SU-DHL-6 (cell line): ENCODE results near the gene MPPED2.

Source experiments
- H2AFZ ChIP-seq: fragments of 200-600 bp; sonication (generic); 2 replicates; pipeline ENCODE4 v1.6.1; 2014; ENCODE audit warnings: low read depth, mild to moderate bottlenecking, moderate library complexity, mixed read lengths, antibody characterized with exemption, low read length; ENCODE audit not compliant: severe bottlenecking
- H3F3A ChIP-seq: fragments of 200-600 bp; shearing (Covaris generic); 2 replicates; pipeline ENCODE4 v1.6.0; 2016; ENCODE audit warnings: antibody characterized with exemption, mild to moderate bottlenecking; ENCODE audit not compliant: insufficient read depth
- H3K27ac ChIP-seq: fragments of 200-600 bp; sonication (generic); 2 replicates; pipeline ENCODE4 v1.5.1; 2016; ENCODE audit warnings: low read depth, mild to moderate bottlenecking, low read length, moderate library complexity, mixed read lengths
- H3K27me3 ChIP-seq: fragments of 200-600 bp; sonication (generic), shearing (Covaris generic); 2 replicates; pipeline ENCODE4 v1.6.0; 2014; ENCODE audit warnings: mild to moderate bottlenecking, low read length
- H3K36me3 ChIP-seq: fragments of 200-600 bp; sonication (generic); 2 replicates; pipeline ENCODE4 v1.6.1; 2014; ENCODE audit warnings: mild to moderate bottlenecking, low read length, mixed read lengths
- H3K4me2 ChIP-seq: fragments of 300-600, 200-600 bp; shearing (Covaris generic), sonication (generic); 2 replicates; pipeline ENCODE4 v1.6.0; 2014; ENCODE audit warnings: low read length, low read depth, mild to moderate bottlenecking; ENCODE audit not compliant: poor library complexity, severe bottlenecking
- H3K4me3 ChIP-seq: fragments of 200-600 bp; sonication (generic); 2 replicates; pipeline ENCODE4 v1.5.1; 2014; ENCODE audit warnings: antibody characterized with exemption, low read length, mild to moderate bottlenecking, mixed read lengths; ENCODE audit not compliant: insufficient read depth, poor library complexity, severe bottlenecking
- H3K79me2 ChIP-seq: fragments of 200-600 bp; sonication (generic); 2 replicates; pipeline ENCODE4 v1.6.1; 2014; ENCODE audit warnings: mild to moderate bottlenecking, low read length, moderate library complexity; ENCODE audit not compliant: insufficient read depth
- H3K9ac ChIP-seq: fragments of 200-600 bp; sonication (generic); 2 replicates; pipeline ENCODE4 v1.7.0; 2014; ENCODE audit warnings: mild to moderate bottlenecking, low read length
- H3K9me2 ChIP-seq: fragments of 200-600 bp; sonication (generic); replicated peaks from 2 replicates; pipeline ENCODE4 v1.6.1; 2014; ENCODE audit warnings: low read length; ENCODE audit not compliant: insufficient read depth
- H3K9me3 ChIP-seq: fragments of 200-600 bp; sonication (generic); 2 replicates; pipeline ENCODE4 v1.6.1; 2014; ENCODE audit warnings: low read length, mixed read lengths; ENCODE audit not compliant: insufficient read depth
- H4K20me1 ChIP-seq: fragments of 200-600 bp; sonication (generic); 2 replicates; pipeline ENCODE4 v1.6.1; 2014; ENCODE audit warnings: low read depth, mild to moderate bottlenecking, antibody characterized with exemption, low read length, moderate library complexity, mixed read lengths
- CTCF ChIP-seq: fragments of 200-600 bp; sonication (generic); IDR thresholded peaks from one replicate; pipeline ENCODE4 v1.5.1; 2017; ENCODE audit warnings: antibody characterized with exemption, mild to moderate bottlenecking, low read length, moderate library complexity; ENCODE audit not compliant: insufficient read depth, poor library complexity, severe bottlenecking
- EZH2phosphoT487 ChIP-seq: fragments of 200-600 bp; sonication (generic), shearing (Covaris generic); conservative IDR thresholded peaks from 2 replicates; pipeline ENCODE4 v1.6.1; 2018; ENCODE audit warnings: mild to moderate bottlenecking, antibody characterized with exemption, low read length, moderate library complexity, mixed read lengths

Gene MPPED2

GRCh38 chr11:30509364-30509763 is 76.8 kb downstream of the MPPED2 start:
- Histone ChIP-seq H3K9ac (no peak overlapping the region), H3K9me3 (no peaks in the 10 kb centered on the region), H3F3A (no peaks in the 10 kb centered on the region), H3K27me3 (no peaks in the 10 kb centered on the region), H3K4me2 (no peak overlapping the region), H3K36me3 (no peaks in the 10 kb centered on the region), H3K79me2 (no peaks in the 10 kb centered on the region), H3K4me3 (no peak overlapping the region), H4K20me1 (no peaks in the 10 kb centered on the region), H2AFZ (no peak overlapping the region), H3K9me2 (no peaks in the 10 kb centered on the region; the same call in 1 of the 2 replicates), H3K27ac (no peak overlapping the region)
- TF ChIP-seq EZH2phosphoT487: no peak
- no peak for TF ChIP-seq CTCF

- Histone ChIP-seq H3K79me2 (no peaks in the 10 kb centered on the region), H3K27ac (no peak overlapping the region), H3K36me3 (no peaks in the 10 kb centered on the region), H4K20me1 (no peaks in the 10 kb centered on the region), H3K4me2 (no peak overlapping the region), H2AFZ (no peak overlapping the region), H3K9me2 (no peaks in the 10 kb centered on the region; the same call in 1 of the 2 replicates), H3K27me3 (no peaks in the 10 kb centered on the region), H3K9me3 (no peaks in the 10 kb centered on the region), H3K9ac (no peak overlapping the region), H3K4me3 (no peak overlapping the region), H3F3A (no peaks in the 10 kb centered on the region)
- TF ChIP-seq CTCF: no peak
- no peak for TF ChIP-seq EZH2phosphoT487
These were observed 77.6 kb downstream of the MPPED2 start for GRCh38 chr11:30508594-30508993.

GRCh38 chr11:30505603-30506002 is 80.5 kb downstream of the MPPED2 start:
- H3F3A ChIP-seq: no peaks in the 10 kb centered on the region
- H3K27ac ChIP-seq: no peak overlapping the region
- no peaks in the 10 kb centered on the region for H3K9me3 ChIP-seq
- no peak overlapping the region for H2AFZ ChIP-seq
- H3K27me3 ChIP-seq: no peaks in the 10 kb centered on the region
- no peak overlapping the region for H3K4me3 ChIP-seq
- no peaks in the 10 kb centered on the region for H3K9me2 ChIP-seq
- no peaks in the 10 kb centered on the region for H3K79me2 ChIP-seq
- H3K9ac ChIP-seq: no peak overlapping the region
- H3K36me3 ChIP-seq: no peaks in the 10 kb centered on the region
- no peak overlapping the region for H3K4me2 ChIP-seq
- H4K20me1 ChIP-seq: no peaks in the 10 kb centered on the region
- no peak for TF ChIP-seq EZH2phosphoT487
- TF ChIP-seq CTCF: no peak
